H1 (cell line): ENCODE results near the gene TTC38. TPM values are rescaled to one million over a fixed set of nuclear protein-coding genes. Genes with fewer than 3 reads are reported as not detected.

Source experiments
- CTCF ChIA-PET: fragments of 300-600 bp; sonication (Branson Sonifier 250); formaldehyde crosslinking; loops from one replicate; lab custom pipeline; 2021; ENCODE audit not compliant: partially characterized antibody; lab: Charles Lee
- POLR2A ChIA-PET: fragments of 300-600 bp; sonication (Branson Sonifier 250); formaldehyde crosslinking; loops from one replicate; lab custom pipeline; 2021; ENCODE audit warnings: inconsistent platforms; ENCODE audit not compliant: partially characterized antibody; lab: Charles Lee
- DNase-seq, 2 experiments: peaks; one replicate each; pipeline versions ENCODE4 v3.0.0 to v3.0.0-alpha.2; 2010 to 2022; ENCODE audit warnings: low spot score in 2 of 2, low read depth in 1 of 2, mixed read lengths in 1 of 2
- FAIRE-seq: peaks from 2 replicates; lab custom pipeline; 2011; peaks lifted over from hg19 to GRCh38; lab: Jason Lieb, UNC
- H2AFZ ChIP-seq: 2 replicates; pipeline ENCODE4 v1.8.1; 2012; ENCODE audit warnings: low read length, inconsistent platforms
- H2AK5ac ChIP-seq: 2 replicates; pipeline ENCODE4 v1.6.1; 2013; ENCODE audit warnings: low read depth, low read length
- H2BK120ac ChIP-seq: replicated peaks from 2 replicates; pipeline ENCODE3; 2013; ENCODE audit warnings: low read depth, low read length, inconsistent platforms
- H2BK12ac ChIP-seq: 2 replicates; pipeline ENCODE4 v1.6.1; 2013; ENCODE audit warnings: low read depth, low read length
- H2BK15ac ChIP-seq: 2 replicates; pipeline ENCODE4 v1.6.1; 2013; ENCODE audit warnings: low read length
- H2BK20ac ChIP-seq: 2 replicates; pipeline ENCODE4 v1.6.1; 2013; ENCODE audit warnings: low read length
- H2BK5ac ChIP-seq: 2 replicates; pipeline ENCODE4 v1.6.1; 2013; ENCODE audit warnings: low read depth, low read length
- H3K14ac ChIP-seq: 2 replicates; pipeline ENCODE4 v1.6.1; 2013; ENCODE audit warnings: inconsistent platforms; ENCODE audit not compliant: insufficient read length
- H3K18ac ChIP-seq: 2 replicates; pipeline ENCODE4 v1.6.1; 2013; ENCODE audit warnings: low read length; ENCODE audit errors: extremely low read depth
- H3K23ac ChIP-seq: 2 replicates; pipeline ENCODE4 v1.6.1; 2013; ENCODE audit warnings: inconsistent platforms; ENCODE audit not compliant: insufficient read length
- H3K23me2 ChIP-seq: 2 replicates; pipeline ENCODE4 v1.6.1; 2013; ENCODE audit warnings: low read depth, low read length
- H3K27ac ChIP-seq: 2 replicates; pipeline ENCODE4 v1.6.1; 2011; ENCODE audit warnings: low read depth, low read length, inconsistent platforms
- H3K27me3 ChIP-seq, 4 experiments: replicated peaks in 1 of 4; 1 replicate in 1 of 4; 2 replicates in 3 of 4; pipeline versions ENCODE4 v1.6.1 to v1.8.1; 2011 to 2013; ENCODE audit warnings: low read length in 3 of 4, mild to moderate bottlenecking in 3 of 4, inconsistent platforms in 2 of 4, mixed read lengths in 2 of 4, moderate library complexity in 1 of 4; ENCODE audit not compliant: control insufficient read depth in 3 of 4, insufficient read depth in 3 of 4; ENCODE audit errors: extremely low read depth in 1 of 4
- H3K36me3 ChIP-seq, 4 experiments: 2 replicates each; pipeline versions ENCODE4 v1.6.1 to v1.8.1; 2011 to 2013; ENCODE audit warnings: mild to moderate bottlenecking in 4 of 4, low read length in 3 of 4, moderate library complexity in 2 of 4, control low read depth in 1 of 4, inconsistent platforms in 1 of 4; ENCODE audit not compliant: insufficient read depth in 4 of 4, control insufficient read depth in 2 of 4
- H3K4ac ChIP-seq: replicated peaks from 2 replicates; pipeline ENCODE3; 2013; ENCODE audit warnings: low read length, low read depth, mixed read lengths, inconsistent platforms; ENCODE audit not compliant: insufficient read length
- H3K4me1 ChIP-seq, 4 experiments: replicated peaks in 1 of 4; 1 replicate in 1 of 4; 2 replicates in 3 of 4; pipeline versions ENCODE4 v1.6.1 to v1.8.1; 2011 to 2013; ENCODE audit warnings: low read length in 3 of 4, inconsistent platforms in 2 of 4, mixed read lengths in 1 of 4; ENCODE audit not compliant: insufficient read depth in 4 of 4, control insufficient read depth in 3 of 4
- H3K4me2 ChIP-seq, 2 experiments: 2 replicates each; pipeline versions ENCODE4 v1.6.1 to v1.8.1; 2011 to 2013; ENCODE audit warnings: low read depth in 2 of 2, low read length in 2 of 2, control low read depth in 1 of 2, inconsistent platforms in 1 of 2, mild to moderate bottlenecking in 1 of 2; ENCODE audit not compliant: insufficient read depth in 1 of 2
- H3K4me3 ChIP-seq, 4 experiments: fragments of 200-600, 300-600 bp in 1 of 4; sonication (generic), shearing (Covaris generic), sonication (Bioruptor Twin) in 1 of 4; 2 replicates each; pipeline versions ENCODE4 v1.5.1 to v1.8.1; 2011 to 2016; ENCODE audit warnings: low read length in 4 of 4, low read depth in 3 of 4, control low read depth in 2 of 4, inconsistent platforms in 2 of 4, mild to moderate bottlenecking in 2 of 4, mixed read lengths in 1 of 4, moderate library complexity in 1 of 4; ENCODE audit not compliant: insufficient read depth in 2 of 4; ENCODE audit errors: extremely low read depth in 1 of 4
- H3K56ac ChIP-seq: replicated peaks from 2 replicates; pipeline ENCODE3; 2013; ENCODE audit warnings: low read depth, mild to moderate bottlenecking, mixed read lengths, low read length, inconsistent platforms; ENCODE audit not compliant: insufficient read length
- H3K79me1 ChIP-seq: 2 replicates; pipeline ENCODE4 v1.6.1; 2013; ENCODE audit warnings: low read depth, low read length, control low read depth
- H3K79me2 ChIP-seq, 2 experiments: 2 replicates each; pipeline versions ENCODE4 v1.6.1 to v1.8.1; 2012 to 2013; ENCODE audit warnings: low read length in 2 of 2, mild to moderate bottlenecking in 2 of 2, inconsistent platforms in 1 of 2; ENCODE audit not compliant: insufficient read depth in 2 of 2, control insufficient read depth in 1 of 2
- H3K9ac ChIP-seq, 4 experiments: replicated peaks in 1 of 4; 1 replicate in 1 of 4; 2 replicates in 3 of 4; pipeline versions ENCODE4 v1.6.1 to v1.8.1; 2011 to 2013; ENCODE audit warnings: low read depth in 3 of 4, low read length in 3 of 4, control low read depth in 2 of 4, mild to moderate bottlenecking in 2 of 4, moderate library complexity in 2 of 4, inconsistent platforms in 1 of 4; ENCODE audit errors: extremely low read depth in 1 of 4
- H3K9me3 ChIP-seq, 2 experiments: 2 replicates each; pipeline versions ENCODE4 v1.6.1 to v1.8.1; 2012 to 2013; ENCODE audit warnings: mild to moderate bottlenecking in 2 of 2, moderate library complexity in 2 of 2, control low read depth in 1 of 2, inconsistent platforms in 1 of 2, low read depth in 1 of 2, low read length in 1 of 2, mixed read lengths in 1 of 2; ENCODE audit not compliant: insufficient read depth in 2 of 2
- H4K20me1 ChIP-seq, 2 experiments: replicated peaks in 1 of 2; 2 replicates each; pipeline versions ENCODE3 to v1.8.1; 2011 to 2013; ENCODE audit warnings: inconsistent platforms in 2 of 2, low read length in 2 of 2, mild to moderate bottlenecking in 1 of 2; ENCODE audit not compliant: insufficient read depth in 2 of 2, control insufficient read depth in 1 of 2
- H4K5ac ChIP-seq: 2 replicates; pipeline ENCODE4 v1.6.1; 2013; ENCODE audit warnings: low read length, low read depth, mixed read lengths, inconsistent platforms; ENCODE audit not compliant: insufficient read length
- H4K8ac ChIP-seq: 2 replicates; pipeline ENCODE4 v1.8.0; 2013; ENCODE audit warnings: mild to moderate bottlenecking, moderate library complexity, low read length, inconsistent platforms; ENCODE audit not compliant: insufficient read depth; ENCODE audit errors: extremely low read depth
- H4K91ac ChIP-seq: replicated peaks from 2 replicates; pipeline ENCODE3; 2013; ENCODE audit warnings: low read length, mixed read lengths, inconsistent platforms; ENCODE audit not compliant: insufficient read length
- ATF3 ChIP-seq: IDR thresholded peaks from 2 replicates; pipeline ENCODE4 v1.6.1; 2011; ENCODE audit warnings: low read depth, mild to moderate bottlenecking, low read length; ENCODE audit not compliant: insufficient read depth
- CBX8 ChIP-seq: fragments of 300-800, 300-1000 bp; sonication (generic); IDR thresholded peaks from 2 replicates; pipeline ENCODE4 v1.7.1; 2016; ENCODE audit warnings: low read depth, low read length, borderline replicate concordance
- CREB1 ChIP-seq: IDR thresholded peaks from 2 replicates; pipeline ENCODE4 v1.6.1; 2012; ENCODE audit warnings: inconsistent platforms
- POU5F1 ChIP-seq: IDR thresholded peaks from 2 replicates; pipeline ENCODE4 v1.6.1; 2011; ENCODE audit warnings: low read depth, mild to moderate bottlenecking, low read length, moderate library complexity
- SAP30 ChIP-seq: fragments of 300-600 bp; sonication (generic); IDR thresholded peaks from 2 replicates; pipeline ENCODE4 v1.7.1; 2012; ENCODE audit warnings: low read length, moderate library complexity, mild to moderate bottlenecking, inconsistent platforms; ENCODE audit not compliant: insufficient read depth, insufficient replicate concordance
- SIN3A ChIP-seq, 2 experiments: IDR thresholded peaks in 1 of 2; conservative IDR thresholded peaks in 1 of 2; 2 replicates each; pipeline ENCODE4 v1.6.1; 2011 to 2012; ENCODE audit warnings: low read length in 2 of 2, improper control_type of control experiment in 1 of 2, low read depth in 1 of 2, mild to moderate bottlenecking in 1 of 2
- SP4 ChIP-seq: IDR thresholded peaks from 2 replicates; pipeline ENCODE4 v1.6.1; 2012; ENCODE audit warnings: low read length, inconsistent platforms
- SUZ12 ChIP-seq: fragments of 200-600 bp; sonication (generic); IDR thresholded peaks from 2 replicates; pipeline ENCODE4 v1.6.1; 2012; ENCODE audit warnings: mild to moderate bottlenecking, inconsistent platforms, low read length, moderate library complexity, mixed read lengths
- WGBS, 2 experiments: shearing (Covaris generic) in 1 of 2; methylation state at CpG; one replicate each; pipeline versions ENCODE4 v1.1.6 to v1.1.7; 2013 to 2015; ENCODE audit warnings: low lambda C conversion rate in 2 of 2, mixed read lengths in 2 of 2, inconsistent platforms in 1 of 2, low coverage in 1 of 2, missing lambda C conversion rate in 1 of 2; ENCODE audit not compliant: insufficient replicate concordance in 2 of 2, insufficient coverage in 1 of 2, insufficient read length in 1 of 2; ENCODE audit errors: extremely low coverage in 1 of 2, missing lambda C conversion rate in 1 of 2; 5-methylcytosine and 5-hydroxymethylcytosine counted together
- polyA plus RNA-seq, 7 experiments: library from polyadenylated mRNA; depleted of rRNA in 3 of 7; stranded (reverse) in 5 of 7; unstranded in 2 of 7; fragments of >200 nt in 5 of 7; fragments of 200-250 nt in 2 of 7; gene quantifications; 1 replicate in 5 of 7; 2 replicates in 1 of 7; 4 replicates in 1 of 7; pipeline versions ENCODE4 v1.2.1 to v1.2.3, GENCODE V29; 2011 to 2013; ENCODE audit warnings: missing spikeins in 2 of 7, mixed read lengths in 2 of 7
- total RNA-seq: library from RNA; stranded (reverse); fragmentation: NEBNext Ultra II Directional; extraction: Animal tissue kit (Norgen Biotek cat#: 25700); gene quantifications from 2 replicates; pipeline ENCODE4 v1.2.1, GENCODE V29; 2021

Gene TTC38
- total and polyA plus RNA-seq, 2 of the 8 experiments (the other 6 are each of a cell fraction or from before 2014, with no cell fraction given), result 25.3 to 34.8 TPM

GRCh38 chr22:46250783-46251125, 17.1 kb upstream of the TTC38 start:
- no peak for FAIRE-seq
- Histone ChIP-seq H3K56ac (no peak overlapping the region), H3K14ac (no peak overlapping the region), H2BK20ac (no peak overlapping the region), H4K5ac (no peak overlapping the region), H3K23me2 (peaks cover 5% of the 10 kb centered on the region; the same call in 1 of the 2 replicates), H3K36me3 (no peaks in the 10 kb centered on the region), H4K20me1 (no peaks in the 10 kb centered on the region), H3K27me3 (peaks cover 0 to 4% (median 0%) of the 10 kb centered on the region in 4 experiments; a peak in 2 of 7 replicates), H3K4me1 (peaks cover 0 to 4% (median 2%) of the 10 kb centered on the region in 4 experiments; a peak in 4 of 7 replicates), H3K79me1 (no peaks in the 10 kb centered on the region; the same call in 1 of the 2 replicates), H2AFZ (no peak overlapping the region), H2BK12ac (no peak overlapping the region), H3K23ac (no peak overlapping the region), H2BK15ac (no peak overlapping the region), H3K4me3 (peak overlapping the region; percentile 55 to 70 (median 62)), H3K9me3 (no peaks in the 10 kb centered on the region; a peak in 1 of 4 replicates), H2BK5ac (peak overlapping the region; percentile 35; the same call in 1 of the 2 replicates), H2AK5ac (no peak overlapping the region), H3K9ac (no peak overlapping the region; a peak in 1 of 7 replicates), H2BK120ac (no peak overlapping the region), H3K18ac (peak overlapping the region; percentile 64), H3K4me2 (peak overlapping the region; percentile 62 to 96), H4K91ac (no peak overlapping the region), H4K8ac (peak overlapping the region; percentile 80), H3K27ac (no peak overlapping the region), H3K79me2 (no peaks in the 10 kb centered on the region), H3K4ac (no peak overlapping the region)
- DNase-seq, result peak in 1 of 2 experiments; percentile 67
- ChIA-PET CTCF (interaction anchor here (1.2 to 1.5 kb wide), 3 partner anchors 9 to 12 kb away, joined by 3 to 6 read pairs (median 3); partner anchors contain the start of gene PKDREJ), POLR2A (interaction anchor here (0.9 to 2.9 kb wide), 4 partner anchors 10 to 59 kb away, joined by 4 to 13 read pairs (median 4); partner anchors contain the start of genes PKDREJ and TTC38)
- WGBS, 2 experiments, result 38% methylated on average over 9 of the region's 25 CpGs; no CpG with 5 or more reads in 1 of the 2 experiments
- TF ChIP-seq SIN3A (conservative IDR thresholded peaks at IDR 0.05 in 1 of 2, IDR thresholded peaks at IDR 0.05 in 1 of 2; ENCODE audit: low read depth in 1 of 2, low read length in 2 of 2) (no peak), SAP30 (no peak), SUZ12 (no peak), ATF3 (no peak), POU5F1 (no peak), CBX8 (no peak), CREB1 (no peak), SP4 (no peak)
